T-cell (primary cell): ENCODE results near the gene CCBE1. TPM values are rescaled to one million over a fixed set of nuclear protein-coding genes. Genes with fewer than 3 reads are reported as not detected.

Experiments
- ATAC-seq, 4 experiments: fragments of 200-7000 bp in 3 of 4; fragments of 150-1000 bp in 1 of 4; cut with Tn5 transposase; replicated peaks in 1 of 4; 1 replicate in 3 of 4; 2 replicates in 1 of 4; pipeline ENCODE4 v1.10.0; 2021; ENCODE audit warnings: moderate library complexity in 3 of 4, mild to moderate bottlenecking in 2 of 4, moderate number of reproducible peaks in 1 of 4
- CTCF ChIA-PET, 2 donors: fragments of 300-600 bp; sonication (Branson Sonifier 250); formaldehyde crosslinking; loops; one replicate each; lab custom pipeline; 2022; ENCODE audit warnings: antibody characterized with exemption in 2 of 2; lab: Charles Lee
- POLR2A ChIA-PET, 2 donors: fragments of 300-600 bp; sonication (Branson Sonifier 250); formaldehyde crosslinking; loops; one replicate each; lab custom pipeline; 2022; ENCODE audit warnings: antibody characterized with exemption in 2 of 2; lab: Charles Lee
- DNase-seq, 35 experiments: peaks; one replicate each; pipeline versions ENCODE4 v3.0.0 to v3.0.0-alpha.2; 2013 to 2023
- H3K27ac ChIP-seq: one replicate; pipeline ENCODE4 v1.5.1; 2013; ENCODE audit warnings: low read length
- H3K27me3 ChIP-seq, 2 experiments: replicated peaks in 1 of 2; 1 replicate in 1 of 2; 2 replicates in 1 of 2; pipeline versions ENCODE4 v1.6.1 to v1.7.0; 2013; ENCODE audit warnings: low read length in 1 of 2, mixed read lengths in 1 of 2; ENCODE audit not compliant: control insufficient read depth in 2 of 2, insufficient read depth in 2 of 2; ENCODE audit errors: extremely low read depth in 1 of 2
- H3K36me3 ChIP-seq, 2 donors: 1 replicate in 1 of 2; 2 replicates in 1 of 2; pipeline versions ENCODE4 v1.6.1 to v1.7.0; 2013; ENCODE audit warnings: low read length in 1 of 2; ENCODE audit not compliant: control insufficient read depth in 2 of 2, insufficient read depth in 1 of 2; ENCODE audit errors: extremely low read depth in 1 of 2
- H3K4me1 ChIP-seq, 2 experiments: 1 replicate in 1 of 2; 2 replicates in 1 of 2; pipeline versions ENCODE4 v1.6.1 to v1.7.0; 2013; ENCODE audit warnings: low read length in 2 of 2, mixed read lengths in 1 of 2; ENCODE audit not compliant: insufficient read depth in 2 of 2, control insufficient read depth in 1 of 2; ENCODE audit errors: extremely low read depth in 1 of 2
- H3K4me3 ChIP-seq, 2 donors: 1 replicate in 1 of 2; 2 replicates in 1 of 2; pipeline versions ENCODE4 v1.5.1 to v1.7.0; 2013; ENCODE audit warnings: mild to moderate bottlenecking in 2 of 2, low read length in 1 of 2, moderate library complexity in 1 of 2; ENCODE audit not compliant: control insufficient read depth in 1 of 2; ENCODE audit errors: extremely low read depth in 1 of 2
- H3K9me3 ChIP-seq: 2 replicates; pipeline ENCODE4 v1.7.0; 2013
- H3K27ac Mint-ChIP-seq, 2 donors: one replicate each; pipeline ENCODE4 v1.8.0; 2020 to 2021; ENCODE audit warnings: mild to moderate bottlenecking in 2 of 2, mixed read lengths in 2 of 2
- H3K27me3 Mint-ChIP-seq, 2 donors: one replicate each; pipeline ENCODE4 v1.8.0; 2021 to 2022; ENCODE audit warnings: mixed read lengths in 2 of 2
- H3K36me3 Mint-ChIP-seq: one replicate; pipeline ENCODE4 v1.8.0; 2021; ENCODE audit warnings: mixed read lengths
- H3K4me1 Mint-ChIP-seq, 3 donors: one replicate each; pipeline ENCODE4 v1.8.0; 2020 to 2022; ENCODE audit warnings: mixed read lengths in 3 of 3, mild to moderate bottlenecking in 1 of 3
- H3K4me3 Mint-ChIP-seq, 3 donors: one replicate each; pipeline ENCODE4 v1.8.0; 2020 to 2022; ENCODE audit warnings: mild to moderate bottlenecking in 3 of 3, mixed read lengths in 3 of 3, moderate library complexity in 3 of 3
- H3K9me3 Mint-ChIP-seq, 3 donors: one replicate each; pipeline ENCODE4 v1.8.0; 2020 to 2022; ENCODE audit warnings: mixed read lengths in 3 of 3
- WGBS: methylation state at CpG from one replicate; pipeline ENCODE4 v1.1.5; 2013; ENCODE audit warnings: missing lambda C conversion rate; ENCODE audit not compliant: insufficient coverage; 5-methylcytosine and 5-hydroxymethylcytosine counted together
- total RNA-seq, 35 experiments: library from RNA in 6 of 35; stranded (reverse) in 6 of 35; fragments of 120-200 nt in 1 of 35; gene quantifications; one replicate each; pipeline versions ENCODE4 v1.2.1 to v1.2.4 and lab custom pipeline; 2013 to 2026

CCBE1 gene
- under 1 TPM in 3 of 5 donors, not detected in 2; 0.07 to 0.32 (median 0.29) TPM for total RNA-seq
- total RNA-seq (2013): not detected
- 0 to 0.20 (median 0) reads per million in 29 experiments for total RNA-seq (lab: John Stamatoyannopoulos, UW)

DNA sequence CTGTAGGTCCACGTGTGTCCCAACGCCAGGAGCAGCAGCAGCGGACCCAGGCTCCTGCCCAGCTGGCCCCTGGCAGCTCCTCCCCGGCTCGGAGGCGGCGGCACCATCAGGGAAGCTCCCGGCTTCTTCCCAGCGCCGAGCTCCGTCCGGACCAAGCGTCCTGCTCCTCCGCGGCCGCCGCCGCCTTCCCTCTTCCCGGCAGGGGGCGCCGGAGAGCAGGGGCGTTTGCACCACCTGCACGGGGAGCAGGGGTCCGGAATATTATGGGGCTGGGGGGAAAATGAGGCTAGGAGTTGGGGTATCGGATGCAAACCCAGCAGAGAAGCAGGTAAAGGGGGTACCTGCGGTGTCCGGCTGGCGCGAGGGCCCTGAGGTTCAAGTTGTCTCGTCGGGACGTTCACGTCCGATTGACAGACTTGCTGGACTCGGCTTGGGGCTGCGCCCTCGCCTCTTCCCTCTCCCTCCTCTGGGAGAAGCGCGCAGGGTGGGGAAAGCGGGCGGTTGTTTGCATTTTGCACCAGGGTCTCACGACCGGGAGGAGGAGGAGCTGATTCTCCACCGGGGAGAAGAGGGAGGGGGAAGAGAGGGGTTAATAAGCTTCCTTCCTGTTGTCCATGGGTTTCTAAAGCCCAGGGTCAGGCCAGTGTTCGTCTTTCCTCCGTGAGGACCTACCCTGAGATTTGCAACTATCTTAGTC is at the start of gene CCBE1:
Gene CCBE1 (minus strand): TSS at position 188 of the 697 bp plus-strand sequence.
- no peaks in the 10 kb centered on the region for H3K9me3 ChIP-seq
- H3K27me3 ChIP-seq: peaks cover 18 to 29% of the 10 kb centered on the region in 2 experiments
- H3K4me3 Mint-ChIP-seq: peak within 1 kb of the TSS in 1 of 3 donors; percentile 42
- H3K36me3 ChIP-seq: no peaks in the 10 kb centered on the region
- H3K36me3 Mint-ChIP-seq: no peaks in the 10 kb centered on the region
- WGBS: 4% methylated on average over 28 of the region's 46 CpGs
- H3K9me3 Mint-ChIP-seq: no peaks in the 10 kb centered on the region
- no peak within 1 kb of the TSS for H3K27ac ChIP-seq
- H3K27me3 Mint-ChIP-seq: peaks cover 50 to 57% of the 10 kb centered on the region in 2 donors
- POLR2A ChIA-PET: no interaction called here
- peaks cover 6 to 15% (median 12%) of the 10 kb centered on the region in 3 donors for H3K4me1 Mint-ChIP-seq
- peaks cover 2 to 12% of the 10 kb centered on the region in 2 experiments for H3K4me1 ChIP-seq
- H3K4me3 ChIP-seq: peak within 1 kb of the TSS in 1 of 2 donors; percentile 60
- CTCF ChIA-PET: no interaction called here
- ATAC-seq (no peak), DNase-seq (peak in 1 of 35 experiments; percentile 2)
- no peak within 1 kb of the TSS for H3K27ac Mint-ChIP-seq

DNA sequence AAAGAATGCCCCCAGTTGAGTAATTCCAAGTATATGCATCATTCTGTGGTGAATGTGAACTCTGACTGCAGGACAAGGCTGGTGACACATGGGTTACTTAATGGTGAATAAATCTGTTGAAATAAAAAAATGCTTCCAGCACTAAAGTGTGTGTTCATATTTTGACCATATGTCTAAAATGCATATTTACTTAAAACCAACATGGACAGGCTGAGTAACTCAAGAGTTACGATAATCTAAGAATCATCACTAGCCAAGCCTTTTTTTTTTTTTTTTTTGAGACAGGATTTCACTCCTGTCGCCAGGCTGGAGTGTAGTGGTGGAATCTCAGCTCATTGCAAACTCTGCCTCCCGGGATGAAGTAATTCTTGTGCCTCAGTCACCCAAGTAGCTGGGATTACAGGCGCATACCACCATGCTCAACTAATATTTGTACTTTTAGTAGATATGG is 47.1 kb upstream of the CCBE1 start:
- no peaks in the 10 kb centered on the region for H3K9me3 ChIP-seq
- Mint-ChIP-seq H3K27me3 (peaks cover 5 to 6% of the 10 kb centered on the region in 2 donors), H3K9me3 (peaks cover 0 to under 1% (median 0%) of the 10 kb centered on the region in 3 donors), H3K36me3 (no peaks in the 10 kb centered on the region), H3K4me1 (no peaks in the 10 kb centered on the region), H3K27ac (no peak overlapping the region), H3K4me3 (no peak overlapping the region)
- DNase-seq: no peak
- CTCF ChIA-PET: no interaction called here
- no peak for ATAC-seq
- no peaks in the 10 kb centered on the region for H3K36me3 ChIP-seq
- POLR2A ChIA-PET: interaction anchor here in 1 of 2 donors (0.6 kb wide), 1 partner anchor 1917 kb away, joined by 7 read pairs; no protein-coding TSS in a partner anchor
- no peak overlapping the region for H3K27ac ChIP-seq
- H3K27me3 ChIP-seq: no peaks in the 10 kb centered on the region
- H3K4me3 ChIP-seq: no peak overlapping the region
- no CpG with 5 or more reads among the region's 4 CpGs for WGBS
- H3K4me1 ChIP-seq: no peaks in the 10 kb centered on the region

DNA sequence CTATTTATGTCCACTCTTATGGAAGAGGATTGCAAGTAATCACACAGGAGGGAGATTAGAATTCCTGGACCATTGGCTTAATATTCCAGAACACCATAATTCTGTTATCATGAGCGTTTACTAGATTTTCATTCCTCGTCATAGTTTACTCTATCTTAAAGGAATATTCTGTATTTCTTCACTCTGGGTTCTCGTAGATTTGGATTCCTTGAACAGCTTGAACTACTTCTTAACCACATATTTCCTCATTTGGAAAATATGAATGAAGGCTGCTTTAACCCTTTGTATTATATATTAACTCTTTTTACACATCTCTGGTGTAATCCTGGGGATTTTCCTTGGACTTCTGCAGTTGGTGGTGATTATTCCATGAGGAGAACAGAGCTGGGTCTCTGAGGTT is 46.3 kb upstream of the CCBE1 start:
- POLR2A ChIA-PET: no interaction called here
- H3K27me3 ChIP-seq: no peaks in the 10 kb centered on the region
- H3K27ac Mint-ChIP-seq: no peak overlapping the region
- H3K36me3 ChIP-seq: no peaks in the 10 kb centered on the region
- no peak overlapping the region for H3K4me3 Mint-ChIP-seq
- H3K9me3 Mint-ChIP-seq: peaks cover 0 to 8% (median 5%) of the 10 kb centered on the region in 3 donors
- no peak overlapping the region for H3K27ac ChIP-seq
- CTCF ChIA-PET: no interaction called here
- H3K27me3 Mint-ChIP-seq: peaks cover 3 to 4% of the 10 kb centered on the region in 2 donors
- H3K36me3 Mint-ChIP-seq: no peaks in the 10 kb centered on the region
- H3K4me1 Mint-ChIP-seq: no peaks in the 10 kb centered on the region
- DNase-seq (no peak), ATAC-seq (no peak)
- H3K4me3 ChIP-seq: no peak overlapping the region
- no peaks in the 10 kb centered on the region for H3K4me1 ChIP-seq
- H3K9me3 ChIP-seq: no peaks in the 10 kb centered on the region
- WGBS: no CpG with 5 or more reads among the region's 3 CpGs

DNA sequence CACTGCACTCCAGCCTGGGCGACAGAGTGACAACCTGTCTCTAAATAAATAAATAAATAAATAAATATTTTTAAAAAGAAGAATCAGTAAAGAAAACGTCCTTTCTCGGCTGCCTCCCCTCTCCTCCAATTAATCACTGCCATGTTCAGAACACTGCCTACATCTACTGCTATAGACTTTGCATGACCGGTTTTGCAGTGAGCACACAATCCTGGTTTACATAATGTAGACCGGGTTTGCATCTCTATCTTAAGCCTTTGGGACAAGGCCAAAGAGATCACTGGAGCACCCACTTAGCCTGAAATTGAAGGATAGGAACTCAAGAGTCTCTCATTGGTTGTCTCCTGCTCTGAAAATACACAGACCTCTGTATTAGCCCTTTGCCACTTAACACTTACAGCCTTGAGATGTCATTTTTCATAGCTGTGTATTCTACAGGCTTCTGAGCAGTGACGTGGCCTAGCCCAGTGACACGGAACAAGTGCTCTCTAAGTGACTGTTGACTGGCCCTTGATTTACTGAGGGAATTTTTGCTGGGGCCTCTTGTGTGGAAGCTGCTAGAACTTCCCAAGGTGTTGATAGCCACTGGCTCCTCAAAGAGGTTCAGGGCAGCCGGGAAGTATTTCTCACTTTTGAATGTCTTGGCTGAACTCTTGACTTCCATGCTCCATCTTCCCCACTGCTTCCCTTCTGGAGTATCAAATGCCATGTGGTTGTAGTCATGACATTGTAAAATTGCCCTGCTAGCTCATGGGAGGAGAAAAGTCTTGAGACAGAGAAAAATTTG is 45.3 kb upstream of the CCBE1 start:
- Mint-ChIP-seq H3K4me1 (no peaks in the 10 kb centered on the region), H3K27me3 (no peaks in the 10 kb centered on the region), H3K27ac (no peak overlapping the region), H3K36me3 (no peaks in the 10 kb centered on the region), H3K4me3 (no peak overlapping the region), H3K9me3 (peaks cover 0 to 9% (median 8%) of the 10 kb centered on the region in 3 donors)
- ChIA-PET CTCF (interaction anchor here in 1 of 2 donors (0.7 kb wide), 1 partner anchor 181 kb away, joined by 3 read pairs; no protein-coding TSS in a partner anchor), POLR2A (no interaction called here)
- Histone ChIP-seq H3K9me3 (no peaks in the 10 kb centered on the region), H3K27ac (no peak overlapping the region), H3K36me3 (no peaks in the 10 kb centered on the region), H3K4me1 (no peaks in the 10 kb centered on the region), H3K27me3 (peaks cover 0 to 1% of the 10 kb centered on the region in 2 experiments), H3K4me3 (no peak overlapping the region)
- DNase-seq: no peak
- ATAC-seq: no peak
- WGBS: 88% methylated on average over 5 of the region's 8 CpGs

DNA sequence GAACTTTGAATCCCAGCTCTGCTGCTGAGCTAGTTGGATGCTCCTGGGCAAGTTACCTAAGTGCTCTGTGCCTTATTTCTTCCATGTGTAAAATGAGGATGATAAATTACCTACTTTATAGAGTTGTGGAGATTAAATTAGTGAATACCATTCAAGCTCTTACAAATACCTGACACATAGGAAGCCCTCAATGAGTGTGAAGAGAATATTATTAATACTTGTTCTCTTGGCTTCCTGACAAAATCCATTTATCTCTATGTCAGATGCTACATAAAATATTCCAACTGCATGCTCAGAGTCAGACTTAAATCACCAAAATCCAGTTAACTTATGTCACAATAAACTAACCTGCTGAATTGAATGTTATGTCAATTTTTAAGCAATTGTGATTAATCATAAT is 42.9 kb upstream of the CCBE1 start:
- no peaks in the 10 kb centered on the region for H3K36me3 Mint-ChIP-seq
- ChIA-PET CTCF (no interaction called here), POLR2A (no interaction called here)
- H3K4me3 ChIP-seq: no peak overlapping the region
- H3K9me3 Mint-ChIP-seq: peaks cover 0 to 13% (median 8%) of the 10 kb centered on the region in 3 donors
- no peaks in the 10 kb centered on the region for H3K9me3 ChIP-seq
- no peaks in the 10 kb centered on the region for H3K36me3 ChIP-seq
- no peak for DNase-seq
- no peaks in the 10 kb centered on the region for H3K4me1 Mint-ChIP-seq
- H3K27me3 Mint-ChIP-seq: peaks cover 0 to 6% of the 10 kb centered on the region in 2 donors
- no peaks in the 10 kb centered on the region for H3K4me1 ChIP-seq
- ATAC-seq: no peak
- no peak overlapping the region for H3K27ac ChIP-seq
- peaks cover 0 to 8% of the 10 kb centered on the region in 2 experiments for H3K27me3 ChIP-seq
- H3K27ac Mint-ChIP-seq: no peak overlapping the region
- H3K4me3 Mint-ChIP-seq: no peak overlapping the region

DNA sequence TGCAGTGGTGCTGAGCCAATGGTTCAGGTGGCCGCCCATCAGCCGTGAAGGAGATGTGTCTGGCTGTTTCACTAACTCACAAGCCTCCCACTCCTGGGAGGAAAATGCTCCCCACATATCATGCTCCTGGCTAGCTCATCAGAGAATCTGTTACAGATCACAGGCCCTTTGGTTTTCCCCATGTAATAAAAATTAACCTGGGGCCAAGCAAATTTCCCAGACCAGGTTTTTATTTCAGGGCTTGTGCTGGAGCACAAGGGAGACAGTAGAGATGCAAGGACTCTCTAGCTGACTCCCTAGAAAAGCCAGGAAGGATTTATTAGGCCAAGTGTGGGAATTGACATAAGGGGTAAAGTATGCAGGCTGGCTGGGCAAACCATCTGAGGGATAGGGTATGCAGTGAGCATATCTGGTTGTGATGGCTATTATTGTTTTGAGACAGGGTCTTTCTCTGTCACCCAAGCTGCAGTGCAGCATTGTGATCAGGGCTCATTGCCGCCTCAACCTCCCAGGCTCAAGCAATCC is 40.6 kb upstream of the CCBE1 start:
- no CpG with 5 or more reads among the region's 3 CpGs for WGBS
- H3K4me1 ChIP-seq: no peaks in the 10 kb centered on the region
- no peak overlapping the region for H3K4me3 Mint-ChIP-seq
- H3K27ac Mint-ChIP-seq: no peak overlapping the region
- H3K36me3 ChIP-seq: no peaks in the 10 kb centered on the region
- POLR2A ChIA-PET: no interaction called here
- H3K27ac ChIP-seq: no peak overlapping the region
- H3K9me3 Mint-ChIP-seq: peaks cover 0 to 13% (median 8%) of the 10 kb centered on the region in 3 donors
- no peaks in the 10 kb centered on the region for H3K4me1 Mint-ChIP-seq
- no peak overlapping the region for H3K4me3 ChIP-seq
- H3K27me3 ChIP-seq: peaks cover 0 to 9% of the 10 kb centered on the region in 2 experiments
- H3K9me3 ChIP-seq: no peaks in the 10 kb centered on the region
- ATAC-seq (no peak), DNase-seq (no peak)
- no peaks in the 10 kb centered on the region for H3K36me3 Mint-ChIP-seq
- CTCF ChIA-PET: no interaction called here
- peaks cover 6% of the 10 kb centered on the region in 2 donors for H3K27me3 Mint-ChIP-seq
